WTC11 (cell line): ENCODE data around the gene COL9A1. TPM values are rescaled to one million over a fixed set of nuclear protein-coding genes. Genes with fewer than 3 reads are reported as not detected.

Source experiments
- ATAC-seq: fragments of 200-7000 bp; cut with Tn5 transposase; 2 replicates; pipeline ENCODE4 v1.10.0; 2021; ENCODE audit warnings: mild to moderate bottlenecking, moderate library complexity
- CTCF ChIA-PET: fragments of 300-600 bp; sonication (Branson Sonifier 250); formaldehyde crosslinking; loops from one replicate; lab custom pipeline; 2021; ENCODE audit warnings: antibody characterized with exemption; lab: Charles Lee
- POLR2A ChIA-PET: fragments of 350-600 bp; sonication (Branson Sonifier 250); formaldehyde crosslinking; loops from one replicate; lab custom pipeline; 2021; ENCODE audit warnings: antibody characterized with exemption; lab: Charles Lee
- DNase-seq: peaks from one replicate; pipeline ENCODE4 v3.0.0; 2021; ENCODE audit warnings: low spot score
- H3K27ac Mint-ChIP-seq: 2 replicates; pipeline ENCODE4 v1.8.0; 2021; ENCODE audit warnings: mixed read lengths
- H3K27me3 Mint-ChIP-seq: 2 replicates; pipeline ENCODE4 v1.8.0; 2021; ENCODE audit warnings: low read depth, mild to moderate bottlenecking, moderate library complexity, mixed read lengths
- H3K36me3 Mint-ChIP-seq: 2 replicates; pipeline ENCODE4 v1.8.0; 2021; ENCODE audit warnings: mixed read lengths
- H3K4me1 Mint-ChIP-seq: 2 replicates; pipeline ENCODE4 v1.8.0; 2022; ENCODE audit warnings: mixed read lengths
- H3K4me3 Mint-ChIP-seq: 2 replicates; pipeline ENCODE4 v1.8.0; 2021; ENCODE audit warnings: mild to moderate bottlenecking, moderate library complexity, mixed read lengths
- H3K9me3 Mint-ChIP-seq: 2 replicates; pipeline ENCODE4 v1.8.0; 2021; ENCODE audit warnings: mixed read lengths
- GABPB1 ChIP-seq: sonication (generic); formaldehyde crosslinking; IDR thresholded peaks from 2 replicates; pipeline ENCODE4 v1.8.1; 2023; ENCODE audit warnings: mild to moderate bottlenecking, missing genetic modification reagents
- HMGA2 ChIP-seq: fragments of 250-450 bp; sonication (Bioruptor Pico); IDR thresholded peaks from 2 replicates; pipeline ENCODE4 v1.4.0; 2021; ENCODE audit warnings: mild to moderate bottlenecking, moderate library complexity
- IRF2 ChIP-seq: sonication (generic); formaldehyde crosslinking; IDR thresholded peaks from 2 replicates; pipeline ENCODE4 v1.8.0; 2022; ENCODE audit warnings: low read depth, missing genetic modification reagents, borderline replicate concordance
- JUN ChIP-seq: sonication (generic); formaldehyde crosslinking; IDR thresholded peaks from 2 replicates; pipeline ENCODE4 v1.8.0; 2023; ENCODE audit warnings: mild to moderate bottlenecking, missing genetic modification reagents
- NFE2L1 ChIP-seq: sonication (generic); formaldehyde crosslinking; IDR thresholded peaks from 2 replicates; pipeline ENCODE4 v1.8.1; 2023; ENCODE audit warnings: missing genetic modification reagents
- NR1H2 ChIP-seq: sonication (generic); formaldehyde crosslinking; IDR thresholded peaks from 2 replicates; pipeline ENCODE4 v1.9.0; 2021; ENCODE audit warnings: mild to moderate bottlenecking, moderate library complexity, missing genetic modification reagents
- NR3C1 ChIP-seq: sonication (generic); formaldehyde crosslinking; conservative IDR thresholded peaks from 2 replicates; pipeline ENCODE4 v1.8.1; 2023; ENCODE audit warnings: low read depth, mild to moderate bottlenecking, missing genetic modification reagents
- SMAD3 ChIP-seq: sonication (generic); formaldehyde crosslinking; IDR thresholded peaks from 2 replicates; pipeline ENCODE4 v1.8.0; 2022; ENCODE audit warnings: missing genetic modification reagents, mild to moderate bottlenecking, borderline replicate concordance
- SMAD4 ChIP-seq: sonication (generic); formaldehyde crosslinking; IDR thresholded peaks from 2 replicates; pipeline ENCODE4 v1.8.0; 2022; ENCODE audit warnings: mild to moderate bottlenecking, missing genetic modification reagents
- SP1 ChIP-seq: sonication (generic); formaldehyde crosslinking; conservative IDR thresholded peaks from 2 replicates; pipeline ENCODE4 v1.8.1; 2022; ENCODE audit warnings: missing genetic modification reagents
- total RNA-seq: library from RNA; stranded (reverse); gene quantifications from 3 replicates; pipeline ENCODE4 v1.2.3, GENCODE V29; 2021
- TF ChIP-seq, protein P1 (sequence below): sonication (generic); formaldehyde crosslinking; IDR thresholded peaks from 2 replicates; pipeline ENCODE4 v1.8.0; 2022; ENCODE audit warnings: mild to moderate bottlenecking, missing genetic modification reagents
- TF ChIP-seq, protein P2 (sequence below): sonication (generic); formaldehyde crosslinking; IDR thresholded peaks from 2 replicates; pipeline ENCODE4 v1.8.1; 2023; ENCODE audit warnings: mild to moderate bottlenecking, moderate library complexity, missing genetic modification reagents
- TF ChIP-seq, protein P3 (sequence below): sonication (generic); formaldehyde crosslinking; conservative IDR thresholded peaks from 2 replicates; pipeline ENCODE4 v1.8.1; 2023; ENCODE audit warnings: mild to moderate bottlenecking, low read depth, missing genetic modification reagents, moderate library complexity
- TF ChIP-seq, protein P4 (sequence below): sonication (generic); formaldehyde crosslinking; IDR thresholded peaks from 2 replicates; pipeline ENCODE4 v1.8.0; 2022; ENCODE audit warnings: mild to moderate bottlenecking, missing genetic modification reagents
- TF ChIP-seq, protein P5 (sequence below): sonication (generic); formaldehyde crosslinking; IDR thresholded peaks from 2 replicates; pipeline ENCODE4 v1.8.1; 2023; ENCODE audit warnings: mild to moderate bottlenecking, missing genetic modification reagents, moderate library complexity
- TF ChIP-seq, protein P6 (sequence below): fragments of 250-450 bp; sonication (Bioruptor Pico); IDR thresholded peaks from 2 replicates; pipeline ENCODE4 v1.9.0; 2021; ENCODE audit warnings: mild to moderate bottlenecking
- TF ChIP-seq, protein P7 (sequence below): sonication (generic); formaldehyde crosslinking; IDR thresholded peaks from 2 replicates; pipeline ENCODE4 v1.8.0; 2022; ENCODE audit warnings: mild to moderate bottlenecking, missing genetic modification reagents
- TF ChIP-seq, protein P8 (sequence below): fragments of 250-450 bp; sonication (Bioruptor Pico); IDR thresholded peaks from 2 replicates; pipeline ENCODE4 v1.8.0; 2021; ENCODE audit warnings: mild to moderate bottlenecking

Gene COL9A1
- total RNA-seq, 1 experiment from 2014 or later = 9.0 TPM

DNA sequence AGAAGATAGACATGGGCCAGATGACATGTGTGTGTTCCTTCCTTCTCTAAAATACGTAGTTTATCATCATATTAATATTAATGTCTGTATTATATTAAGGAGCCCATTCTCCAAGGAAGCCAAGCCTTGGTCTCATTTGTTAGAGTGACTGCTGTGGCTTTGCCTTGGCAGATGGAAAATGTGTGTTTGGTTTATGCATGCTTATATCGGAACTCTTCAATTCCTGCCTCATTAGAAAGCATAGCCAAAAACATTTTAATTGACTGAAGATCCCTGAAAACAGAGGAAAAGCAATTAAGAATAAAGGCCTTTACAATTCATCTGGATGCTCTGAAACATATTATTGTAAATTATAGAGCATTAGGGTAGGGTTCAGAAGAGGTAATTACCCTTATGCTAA, 106.4 kb downstream of the COL9A1 start:
- ChIA-PET CTCF (no interaction called here), POLR2A (no interaction called here)
- Mint-ChIP-seq H3K27ac (no peak overlapping the region), H3K4me1 (no peaks in the 10 kb centered on the region), H3K4me3 (no peak overlapping the region), H3K36me3 (no peaks in the 10 kb centered on the region), H3K9me3 (no peaks in the 10 kb centered on the region), H3K27me3 (no peaks in the 10 kb centered on the region)
- ATAC-seq (no peak), DNase-seq (no peak)
- TF ChIP-seq NFE2L1 = no peak
- TF ChIP-seq, protein P1, sequence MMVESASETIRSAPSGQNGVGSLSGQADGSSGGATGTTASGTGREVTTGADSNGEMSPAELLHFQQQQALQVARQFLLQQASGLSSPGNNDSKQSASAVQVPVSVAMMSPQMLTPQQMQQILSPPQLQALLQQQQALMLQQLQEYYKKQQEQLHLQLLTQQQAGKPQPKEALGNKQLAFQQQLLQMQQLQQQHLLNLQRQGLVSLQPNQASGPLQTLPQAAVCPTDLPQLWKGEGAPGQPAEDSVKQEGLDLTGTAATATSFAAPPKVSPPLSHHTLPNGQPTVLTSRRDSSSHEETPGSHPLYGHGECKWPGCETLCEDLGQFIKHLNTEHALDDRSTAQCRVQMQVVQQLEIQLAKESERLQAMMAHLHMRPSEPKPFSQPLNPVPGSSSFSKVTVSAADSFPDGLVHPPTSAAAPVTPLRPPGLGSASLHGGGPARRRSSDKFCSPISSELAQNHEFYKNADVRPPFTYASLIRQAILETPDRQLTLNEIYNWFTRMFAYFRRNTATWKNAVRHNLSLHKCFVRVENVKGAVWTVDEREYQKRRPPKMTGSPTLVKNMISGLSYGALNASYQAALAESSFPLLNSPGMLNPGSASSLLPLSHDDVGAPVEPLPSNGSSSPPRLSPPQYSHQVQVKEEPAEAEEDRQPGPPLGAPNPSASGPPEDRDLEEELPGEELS (CRISPR knock-in tag) = no peak
- TF ChIP-seq, protein P2, sequence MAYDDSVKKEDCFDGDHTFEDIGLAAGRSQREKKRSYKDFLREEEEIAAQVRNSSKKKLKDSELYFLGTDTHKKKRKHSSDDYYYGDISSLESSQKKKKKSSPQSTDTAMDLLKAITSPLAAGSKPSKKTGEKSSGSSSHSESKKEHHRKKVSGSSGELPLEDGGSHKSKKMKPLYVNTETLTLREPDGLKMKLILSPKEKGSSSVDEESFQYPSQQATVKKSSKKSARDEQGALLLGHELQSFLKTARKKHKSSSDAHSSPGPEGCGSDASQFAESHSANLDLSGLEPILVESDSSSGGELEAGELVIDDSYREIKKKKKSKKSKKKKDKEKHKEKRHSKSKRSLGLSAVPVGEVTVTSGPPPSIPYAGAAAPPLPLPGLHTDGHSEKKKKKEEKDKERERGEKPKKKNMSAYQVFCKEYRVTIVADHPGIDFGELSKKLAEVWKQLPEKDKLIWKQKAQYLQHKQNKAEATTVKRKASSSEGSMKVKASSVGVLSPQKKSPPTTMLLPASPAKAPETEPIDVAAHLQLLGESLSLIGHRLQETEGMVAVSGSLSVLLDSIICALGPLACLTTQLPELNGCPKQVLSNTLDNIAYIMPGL (CRISPR knock-in tag) = no peak
- TF ChIP-seq, protein P3, sequence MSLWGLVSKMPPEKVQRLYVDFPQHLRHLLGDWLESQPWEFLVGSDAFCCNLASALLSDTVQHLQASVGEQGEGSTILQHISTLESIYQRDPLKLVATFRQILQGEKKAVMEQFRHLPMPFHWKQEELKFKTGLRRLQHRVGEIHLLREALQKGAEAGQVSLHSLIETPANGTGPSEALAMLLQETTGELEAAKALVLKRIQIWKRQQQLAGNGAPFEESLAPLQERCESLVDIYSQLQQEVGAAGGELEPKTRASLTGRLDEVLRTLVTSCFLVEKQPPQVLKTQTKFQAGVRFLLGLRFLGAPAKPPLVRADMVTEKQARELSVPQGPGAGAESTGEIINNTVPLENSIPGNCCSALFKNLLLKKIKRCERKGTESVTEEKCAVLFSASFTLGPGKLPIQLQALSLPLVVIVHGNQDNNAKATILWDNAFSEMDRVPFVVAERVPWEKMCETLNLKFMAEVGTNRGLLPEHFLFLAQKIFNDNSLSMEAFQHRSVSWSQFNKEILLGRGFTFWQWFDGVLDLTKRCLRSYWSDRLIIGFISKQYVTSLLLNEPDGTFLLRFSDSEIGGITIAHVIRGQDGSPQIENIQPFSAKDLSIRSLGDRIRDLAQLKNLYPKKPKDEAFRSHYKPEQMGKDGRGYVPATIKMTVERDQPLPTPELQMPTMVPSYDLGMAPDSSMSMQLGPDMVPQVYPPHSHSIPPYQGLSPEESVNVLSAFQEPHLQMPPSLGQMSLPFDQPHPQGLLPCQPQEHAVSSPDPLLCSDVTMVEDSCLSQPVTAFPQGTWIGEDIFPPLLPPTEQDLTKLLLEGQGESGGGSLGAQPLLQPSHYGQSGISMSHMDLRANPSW (CRISPR knock-in tag) = no peak
- no peak for TF ChIP-seq GABPB1
- TF ChIP-seq SMAD4 (CRISPR knock-in tag) = no peak
- TF ChIP-seq NR1H2 (CRISPR knock-in tag) = no peak
- TF ChIP-seq HMGA2 = no peak
- no peak for TF ChIP-seq IRF2
- TF ChIP-seq, protein P4, sequence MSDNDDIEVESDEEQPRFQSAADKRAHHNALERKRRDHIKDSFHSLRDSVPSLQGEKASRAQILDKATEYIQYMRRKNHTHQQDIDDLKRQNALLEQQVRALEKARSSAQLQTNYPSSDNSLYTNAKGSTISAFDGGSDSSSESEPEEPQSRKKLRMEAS (CRISPR knock-in tag) = no peak
- TF ChIP-seq SMAD3 (CRISPR knock-in tag) = no peak
- TF ChIP-seq JUN (CRISPR knock-in tag) = no peak
- TF ChIP-seq, protein P5, sequence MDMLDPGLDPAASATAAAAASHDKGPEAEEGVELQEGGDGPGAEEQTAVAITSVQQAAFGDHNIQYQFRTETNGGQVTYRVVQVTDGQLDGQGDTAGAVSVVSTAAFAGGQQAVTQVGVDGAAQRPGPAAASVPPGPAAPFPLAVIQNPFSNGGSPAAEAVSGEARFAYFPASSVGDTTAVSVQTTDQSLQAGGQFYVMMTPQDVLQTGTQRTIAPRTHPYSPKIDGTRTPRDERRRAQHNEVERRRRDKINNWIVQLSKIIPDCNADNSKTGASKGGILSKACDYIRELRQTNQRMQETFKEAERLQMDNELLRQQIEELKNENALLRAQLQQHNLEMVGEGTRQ (CRISPR knock-in tag) = no peak
- TF ChIP-seq, protein P6, sequence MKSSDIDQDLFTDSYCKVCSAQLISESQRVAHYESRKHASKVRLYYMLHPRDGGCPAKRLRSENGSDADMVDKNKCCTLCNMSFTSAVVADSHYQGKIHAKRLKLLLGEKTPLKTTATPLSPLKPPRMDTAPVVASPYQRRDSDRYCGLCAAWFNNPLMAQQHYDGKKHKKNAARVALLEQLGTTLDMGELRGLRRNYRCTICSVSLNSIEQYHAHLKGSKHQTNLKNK = no peak
- no peak for TF ChIP-seq NR3C1 (CRISPR knock-in tag)
- TF ChIP-seq, protein P7, sequence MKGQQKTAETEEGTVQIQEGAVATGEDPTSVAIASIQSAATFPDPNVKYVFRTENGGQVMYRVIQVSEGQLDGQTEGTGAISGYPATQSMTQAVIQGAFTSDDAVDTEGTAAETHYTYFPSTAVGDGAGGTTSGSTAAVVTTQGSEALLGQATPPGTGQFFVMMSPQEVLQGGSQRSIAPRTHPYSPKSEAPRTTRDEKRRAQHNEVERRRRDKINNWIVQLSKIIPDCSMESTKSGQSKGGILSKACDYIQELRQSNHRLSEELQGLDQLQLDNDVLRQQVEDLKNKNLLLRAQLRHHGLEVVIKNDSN (CRISPR knock-in tag) = no peak
- TF ChIP-seq, protein P8, sequence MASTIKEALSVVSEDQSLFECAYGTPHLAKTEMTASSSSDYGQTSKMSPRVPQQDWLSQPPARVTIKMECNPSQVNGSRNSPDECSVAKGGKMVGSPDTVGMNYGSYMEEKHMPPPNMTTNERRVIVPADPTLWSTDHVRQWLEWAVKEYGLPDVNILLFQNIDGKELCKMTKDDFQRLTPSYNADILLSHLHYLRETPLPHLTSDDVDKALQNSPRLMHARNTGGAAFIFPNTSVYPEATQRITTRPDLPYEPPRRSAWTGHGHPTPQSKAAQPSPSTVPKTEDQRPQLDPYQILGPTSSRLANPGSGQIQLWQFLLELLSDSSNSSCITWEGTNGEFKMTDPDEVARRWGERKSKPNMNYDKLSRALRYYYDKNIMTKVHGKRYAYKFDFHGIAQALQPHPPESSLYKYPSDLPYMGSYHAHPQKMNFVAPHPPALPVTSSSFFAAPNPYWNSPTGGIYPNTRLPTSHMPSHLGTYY = no peak
- TF ChIP-seq SP1 = no peak
